Muscle of arm (tissue), 14 donors: ENCODE results near the gene NKRF. TPM values are rescaled to one million over a fixed set of nuclear protein-coding genes. Genes with fewer than 3 reads are reported as not detected.
A peak's percentile ranks its signal among the peaks of the same experiment; 100 is the strongest.
"Not testable (repeated sequence)": the region's sequence is repeated elsewhere in the genome, so short reads cannot be mapped to it uniquely, and the experiment has no call there.

Source experiments
- DNase-seq: peaks from one replicate; pipeline ENCODE4 v3.0.0-alpha.2; 2013
- long read RNA-seq, 11 donors: transcript quantifications; one replicate each; lab custom pipeline, GENCODE V29; 2026
- polyA plus RNA-seq, 12 donors: library from polyadenylated mRNA; unstranded; fragments of 120-200 nt; gene quantifications; one replicate each; pipeline ENCODE4 v1.2.1, GENCODE V29; 2013; ENCODE audit not compliant: insufficient read length in 12 of 12

Gene NKRF
- 10 to 100 TPM in 1 of 12 donors, 1 to 10 TPM in 10, not detected in 1; 5.4 to 10.1 (median 7.4) TPM for polyA plus RNA-seq
- long read RNA-seq, donor 1, partial matches to known transcripts = 0 of 5 reads
- long read RNA-seq, donor 1, other reads (novel, unspliced or antisense) = 0 of 5 reads
- long read RNA-seq, donor 2, partial matches to known transcripts = 0 of 1 reads
- long read RNA-seq, donor 2, other reads (novel, unspliced or antisense) = 0 of 1 reads
- long read RNA-seq, donor 3 = 0 reads
- long read RNA-seq, donor 4 = 0 reads
- long read RNA-seq, donor 5, partial matches to known transcripts = 0 of 3 reads
- long read RNA-seq, donor 5, other reads (novel, unspliced or antisense) = 0 of 3 reads
- long read RNA-seq, donor 6, partial matches to known transcripts = 0 of 2 reads
- long read RNA-seq, donor 6, other reads (novel, unspliced or antisense) = 0 of 2 reads
- long read RNA-seq, donor 7, partial matches to known transcripts = 0 of 1 reads
- long read RNA-seq, donor 7, other reads (novel, unspliced or antisense) = 0 of 1 reads
- long read RNA-seq, donor 8, partial matches to known transcripts = 0 of 1 reads
- long read RNA-seq, donor 8, other reads (novel, unspliced or antisense) = 0 of 1 reads
- long read RNA-seq, donor 9, partial matches to known transcripts = 0 of 1 reads
- long read RNA-seq, donor 9, other reads (novel, unspliced or antisense) = 0 of 1 reads
- long read RNA-seq, donor 10, partial matches to known transcripts = 0 of 3 reads
- long read RNA-seq, donor 10, other reads (novel, unspliced or antisense) = 0 of 3 reads
- long read RNA-seq, donor 11, partial matches to known transcripts = 0 of 3 reads
- long read RNA-seq, donor 11, other reads (novel, unspliced or antisense) = 0 of 3 reads

GRCh38 chrX:119606280-119607017 lies at the start of gene NKRF:
Gene NKRF, minus strand, starts transcription at chrX:119606424.
- peak; percentile 94 for DNase-seq

GRCh38 chrX:119655125-119655524 lies 48.9 kb upstream of the NKRF start:
- DNase-seq = no peak

DNA sequence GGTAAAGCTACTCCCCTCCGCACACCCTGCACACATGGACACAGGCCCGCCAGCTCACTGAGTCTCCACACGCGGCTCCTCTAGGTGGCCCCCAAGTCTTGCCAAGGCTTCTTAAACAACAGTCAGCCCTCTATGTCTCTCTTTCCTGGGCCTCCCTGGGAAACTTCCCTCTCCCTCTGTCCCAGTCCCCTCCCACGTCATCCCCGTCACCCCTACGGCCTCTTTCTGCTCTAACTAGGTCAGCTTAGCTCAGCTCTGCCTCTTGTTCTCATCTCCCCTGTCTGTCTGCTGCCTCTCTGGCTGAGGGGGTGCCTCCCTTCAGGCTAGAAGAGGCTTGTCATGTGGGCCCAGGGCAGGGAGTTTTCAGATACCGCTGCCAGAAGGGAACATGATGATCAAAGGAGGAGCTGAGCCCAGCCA lies 47.9 kb upstream of the NKRF start:
- DNase-seq = peak; percentile 71

- no peak for DNase-seq
Measured at GRCh38 chrX:119648421-119648775, 42.2 kb upstream of the NKRF start.

- DNase-seq = no peak
Measured at GRCh38 chrX:119647552-119648420, 41.6 kb upstream of the NKRF start.

GRCh38 chrX:119647089-119647488 lies 40.9 kb upstream of the NKRF start:
- DNase-seq = no peak

GRCh38 chrX:119646515-119646914 lies 40.3 kb upstream of the NKRF start:
- DNase-seq = no peak

DNA sequence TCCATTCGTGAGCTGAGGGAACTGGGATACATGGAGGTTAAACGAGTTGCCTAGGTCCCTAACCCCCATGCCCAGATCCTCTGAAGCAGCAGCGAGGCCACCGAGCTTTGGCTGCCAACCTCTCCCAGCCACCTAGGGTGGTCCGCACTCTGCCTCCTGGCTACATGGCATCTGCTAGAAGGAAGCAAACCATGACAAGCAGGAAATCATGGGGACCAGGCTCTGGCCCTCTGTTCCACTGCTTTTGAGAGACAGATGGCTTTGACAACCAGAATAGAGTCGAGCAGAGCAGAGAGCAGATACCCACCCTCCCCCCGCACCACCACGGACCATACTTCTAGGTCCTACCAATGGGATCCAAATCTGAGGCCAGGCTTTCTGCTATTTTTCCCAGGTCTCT lies 37.5 kb upstream of the NKRF start:
- no peak for DNase-seq

DNA sequence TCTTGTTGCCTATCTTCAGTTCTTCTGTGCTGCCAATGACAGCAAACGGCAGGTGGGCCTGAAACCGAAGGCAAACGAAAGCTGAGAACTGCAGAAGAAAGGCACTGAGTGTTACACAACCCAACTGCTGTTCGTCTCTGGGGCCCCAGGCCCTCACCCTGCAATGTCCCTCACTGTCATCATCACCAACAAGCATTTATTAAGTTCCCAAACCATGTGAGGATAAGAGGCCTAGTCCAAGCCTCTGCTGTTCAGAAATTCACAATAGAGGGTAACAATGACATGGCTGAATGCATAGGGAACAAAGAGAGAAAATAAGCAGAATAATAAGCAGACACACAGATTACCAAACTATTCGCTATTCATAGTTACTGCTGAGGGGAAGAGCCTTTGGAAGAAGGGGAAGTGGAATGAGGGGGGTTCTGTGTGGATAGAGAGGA lies 34.5 kb upstream of the NKRF start:
- no peak for DNase-seq

DNA sequence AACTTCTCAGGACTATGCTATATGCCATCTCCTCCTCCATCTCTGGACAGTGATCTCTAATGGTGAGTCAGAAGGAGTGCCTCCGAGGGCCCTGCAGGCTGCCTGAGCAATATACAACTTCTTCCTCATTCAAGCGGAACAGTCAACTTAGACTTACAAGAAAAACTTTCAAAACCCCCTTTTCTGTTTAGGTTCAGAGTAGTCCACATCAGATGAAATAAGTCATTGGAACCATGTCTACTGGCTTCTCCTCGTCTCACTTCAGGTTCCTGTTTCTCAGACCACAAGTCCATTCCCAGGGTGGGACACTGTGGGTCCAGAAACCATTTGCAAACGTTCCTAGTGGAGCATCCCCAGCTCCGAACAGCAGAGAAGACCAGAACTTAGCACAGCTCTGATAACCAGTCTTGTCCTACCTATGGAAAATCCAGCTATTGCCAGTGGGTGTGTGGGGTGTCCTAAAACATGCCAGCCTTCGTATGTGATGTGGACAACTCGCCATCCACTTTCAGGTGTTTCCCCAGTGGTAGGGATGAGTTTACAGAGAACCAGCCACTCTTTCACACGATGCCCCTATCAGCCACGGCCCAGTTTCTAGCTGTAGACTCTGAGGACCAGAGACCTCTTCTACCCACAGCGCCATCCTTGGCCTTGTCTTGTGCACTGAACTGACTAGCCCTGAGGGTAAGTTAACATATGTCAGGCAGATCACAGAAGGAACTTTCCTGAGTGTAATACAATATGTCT lies 32.7 kb upstream of the NKRF start:
- no peak for DNase-seq

DNA sequence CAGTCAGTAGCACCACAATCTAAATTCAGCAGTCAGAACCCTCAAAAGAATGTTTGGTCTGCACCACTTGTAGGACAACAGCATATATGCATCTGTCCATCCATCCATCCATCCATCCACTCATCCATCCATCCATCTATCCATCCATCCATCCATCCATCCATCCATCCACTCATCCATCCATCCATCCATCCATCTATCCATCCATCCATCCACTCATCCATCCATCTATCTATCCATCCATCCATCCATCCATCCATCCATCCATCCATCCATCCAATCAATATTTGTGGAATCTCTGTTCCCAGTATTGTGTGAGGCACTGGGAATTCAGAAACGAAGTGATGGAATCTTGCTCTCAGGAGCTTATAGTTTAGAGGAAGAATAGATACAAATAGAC lies 31.2 kb upstream of the NKRF start:
- not testable (repeated sequence) for DNase-seq

- DNase-seq = no peak
Measured at GRCh38 chrX:119636419-119636818, 30.2 kb upstream of the NKRF start.

DNA sequence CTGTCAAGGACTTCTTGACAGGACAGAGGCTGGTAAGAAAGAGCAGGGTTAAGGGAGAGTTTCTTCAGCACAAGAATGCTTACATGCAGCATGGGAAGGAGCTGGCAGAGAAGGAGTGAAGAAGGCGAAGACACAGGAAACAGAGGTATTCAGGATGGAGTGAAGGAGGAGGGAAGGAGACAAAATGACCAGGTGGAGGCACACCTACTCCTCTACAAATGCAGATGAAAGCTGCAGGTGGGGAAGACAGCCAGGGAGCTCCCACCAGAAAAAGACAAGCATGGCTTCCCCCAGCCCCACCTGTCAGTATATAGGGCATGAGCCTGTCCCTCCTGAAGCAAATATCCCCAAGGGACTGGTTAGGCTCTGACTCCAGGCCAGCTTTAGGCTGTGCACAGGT lies 29.6 kb upstream of the NKRF start:
- DNase-seq = no peak

GRCh38 chrX:119635179-119635578 lies 29.0 kb upstream of the NKRF start:
- DNase-seq = no peak

GRCh38 chrX:119625843-119626242 lies 19.6 kb upstream of the NKRF start:
- no peak for DNase-seq

GRCh38 chrX:119624951-119625668 lies 18.9 kb upstream of the NKRF start:
- no peak for DNase-seq

DNA sequence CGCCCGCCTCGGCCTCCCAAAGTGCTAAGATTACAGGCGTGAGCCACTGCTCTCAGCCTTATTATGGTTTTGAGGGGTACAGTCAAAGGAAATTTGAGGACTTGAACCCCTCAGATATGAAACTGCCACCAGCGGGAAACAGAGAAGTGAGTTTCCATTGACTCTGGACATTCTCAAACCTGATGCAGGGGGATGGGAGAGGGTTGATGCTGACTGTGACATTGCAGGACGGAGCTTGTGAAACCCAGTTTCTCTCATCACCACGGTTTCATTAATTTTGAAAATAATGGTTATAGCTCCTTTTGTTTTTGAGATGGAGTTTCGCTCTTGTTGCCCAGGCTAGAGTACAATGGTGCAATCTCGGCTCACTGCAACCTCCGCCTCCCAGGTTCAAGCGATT lies 18.2 kb upstream of the NKRF start:
- DNase-seq = no peak

GRCh38 chrX:119622356-119623232 lies 16.4 kb upstream of the NKRF start:
- DNase-seq = peak; percentile 41

GRCh38 chrX:119618439-119618838 lies 12.2 kb upstream of the NKRF start:
- no peak for DNase-seq
